ENCODE results near the gene PPP2R2D.

DNA sequence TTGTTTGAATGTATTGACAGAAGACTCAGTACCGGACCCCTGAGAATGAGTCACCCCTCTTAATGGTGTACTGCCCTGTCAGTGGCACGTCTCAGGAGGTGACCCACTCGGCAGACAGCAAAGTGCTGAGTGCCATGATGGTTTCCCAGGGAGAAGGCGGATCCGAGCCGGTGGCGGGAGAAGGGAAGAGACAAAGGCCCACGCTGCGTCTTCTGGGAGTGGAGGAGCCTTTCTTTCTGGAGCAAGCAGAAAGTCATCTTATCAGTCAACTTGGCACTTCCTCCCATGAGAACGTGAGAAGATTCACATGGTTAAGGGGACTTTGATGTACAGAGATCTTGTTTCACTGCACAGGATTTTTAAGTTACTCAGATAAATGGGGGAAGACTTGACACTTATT, 14.6 kb upstream of the PPP2R2D start:
- TF ChIP-seq, protein P1, sequence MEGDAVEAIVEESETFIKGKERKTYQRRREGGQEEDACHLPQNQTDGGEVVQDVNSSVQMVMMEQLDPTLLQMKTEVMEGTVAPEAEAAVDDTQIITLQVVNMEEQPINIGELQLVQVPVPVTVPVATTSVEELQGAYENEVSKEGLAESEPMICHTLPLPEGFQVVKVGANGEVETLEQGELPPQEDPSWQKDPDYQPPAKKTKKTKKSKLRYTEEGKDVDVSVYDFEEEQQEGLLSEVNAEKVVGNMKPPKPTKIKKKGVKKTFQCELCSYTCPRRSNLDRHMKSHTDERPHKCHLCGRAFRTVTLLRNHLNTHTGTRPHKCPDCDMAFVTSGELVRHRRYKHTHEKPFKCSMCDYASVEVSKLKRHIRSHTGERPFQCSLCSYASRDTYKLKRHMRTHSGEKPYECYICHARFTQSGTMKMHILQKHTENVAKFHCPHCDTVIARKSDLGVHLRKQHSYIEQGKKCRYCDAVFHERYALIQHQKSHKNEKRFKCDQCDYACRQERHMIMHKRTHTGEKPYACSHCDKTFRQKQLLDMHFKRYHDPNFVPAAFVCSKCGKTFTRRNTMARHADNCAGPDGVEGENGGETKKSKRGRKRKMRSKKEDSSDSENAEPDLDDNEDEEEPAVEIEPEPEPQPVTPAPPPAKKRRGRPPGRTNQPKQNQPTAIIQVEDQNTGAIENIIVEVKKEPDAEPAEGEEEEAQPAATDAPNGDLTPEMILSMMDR (conservative IDR thresholded peaks at IDR 0.05; ENCODE audit: low read depth, low read length), result no peak
- no peak for TF ChIP-seq EZH2 (IDR thresholded peaks at IDR 0.05; ENCODE audit: low read length, unreplicated experiment)
- no peak for TF ChIP-seq EZH2phosphoT487 (IDR thresholded peaks at IDR 0.05; ENCODE audit: borderline replicate concordance, low read length)

Measured in PC-3 (cell line).